HEK293 (cell line): ENCODE data around the gene CCSER1.

Experiments
- BCL11A ChIP-seq: fragments of 450-650 bp; formaldehyde crosslinking; IDR thresholded peaks from 2 replicates; pipeline ENCODE4 v1.5.1; 2016; ENCODE audit warnings: low read depth, missing biosample characterization, missing genetic modification characterization
- MZF1 ChIP-seq: fragments of 450-650 bp; formaldehyde crosslinking; IDR thresholded peaks from 2 replicates; pipeline ENCODE4 v1.5.1; 2017; ENCODE audit warnings: missing biosample characterization, missing genetic modification characterization, borderline replicate concordance
- ZNF132 ChIP-seq: fragments of 450-650 bp; formaldehyde crosslinking; IDR thresholded peaks from 2 replicates; pipeline ENCODE4 v1.5.1; 2017; ENCODE audit warnings: missing biosample characterization, missing genetic modification characterization, borderline replicate concordance
- ZNF140 ChIP-seq: fragments of 450-650 bp; formaldehyde crosslinking; IDR thresholded peaks from 2 replicates; pipeline ENCODE4 v1.5.1; 2016; ENCODE audit warnings: missing biosample characterization, missing genetic modification characterization
- ZNF529 ChIP-seq: fragments of 450-650 bp; formaldehyde crosslinking; IDR thresholded peaks from 2 replicates; pipeline ENCODE4 v1.5.1; 2017; ENCODE audit warnings: missing genetic modification characterization, missing biosample characterization; ENCODE audit not compliant: insufficient replicate concordance
- TF ChIP-seq, protein P1 (sequence below): fragments of 450-650 bp; formaldehyde crosslinking; IDR thresholded peaks from 2 replicates; pipeline ENCODE4 v1.5.1; 2016; ENCODE audit warnings: missing biosample characterization, missing genetic modification characterization
- TF ChIP-seq, protein P2 (sequence below): fragments of 450-650 bp; formaldehyde crosslinking; IDR thresholded peaks from 2 replicates; pipeline ENCODE4 v1.5.1; 2016; ENCODE audit warnings: missing biosample characterization, missing genetic modification characterization

- TF ChIP-seq ZNF140 (tag by site-specific recombination) (no peak), MZF1 (tag by site-specific recombination) (no peak), ZNF132 (tag by site-specific recombination) (no peak), ZNF529 (tag by site-specific recombination) (no peak), BCL11A (tag by site-specific recombination) (no peak)
- TF ChIP-seq, protein P1, sequence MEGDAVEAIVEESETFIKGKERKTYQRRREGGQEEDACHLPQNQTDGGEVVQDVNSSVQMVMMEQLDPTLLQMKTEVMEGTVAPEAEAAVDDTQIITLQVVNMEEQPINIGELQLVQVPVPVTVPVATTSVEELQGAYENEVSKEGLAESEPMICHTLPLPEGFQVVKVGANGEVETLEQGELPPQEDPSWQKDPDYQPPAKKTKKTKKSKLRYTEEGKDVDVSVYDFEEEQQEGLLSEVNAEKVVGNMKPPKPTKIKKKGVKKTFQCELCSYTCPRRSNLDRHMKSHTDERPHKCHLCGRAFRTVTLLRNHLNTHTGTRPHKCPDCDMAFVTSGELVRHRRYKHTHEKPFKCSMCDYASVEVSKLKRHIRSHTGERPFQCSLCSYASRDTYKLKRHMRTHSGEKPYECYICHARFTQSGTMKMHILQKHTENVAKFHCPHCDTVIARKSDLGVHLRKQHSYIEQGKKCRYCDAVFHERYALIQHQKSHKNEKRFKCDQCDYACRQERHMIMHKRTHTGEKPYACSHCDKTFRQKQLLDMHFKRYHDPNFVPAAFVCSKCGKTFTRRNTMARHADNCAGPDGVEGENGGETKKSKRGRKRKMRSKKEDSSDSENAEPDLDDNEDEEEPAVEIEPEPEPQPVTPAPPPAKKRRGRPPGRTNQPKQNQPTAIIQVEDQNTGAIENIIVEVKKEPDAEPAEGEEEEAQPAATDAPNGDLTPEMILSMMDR (tag by site-specific recombination), result no peak
- TF ChIP-seq, protein P2, sequence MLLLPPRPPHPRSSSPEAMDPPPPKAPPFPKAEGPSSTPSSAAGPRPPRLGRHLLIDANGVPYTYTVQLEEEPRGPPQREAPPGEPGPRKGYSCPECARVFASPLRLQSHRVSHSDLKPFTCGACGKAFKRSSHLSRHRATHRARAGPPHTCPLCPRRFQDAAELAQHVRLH (tag by site-specific recombination), result no peak
Observed at GRCh38 chr4:90977726-90978125, 850.5 kb downstream of the CCSER1 start.
